Measurements from ENCODE around the gene RPL35A. TPM values are rescaled to one million over a fixed set of nuclear protein-coding genes. Genes with fewer than 3 reads are reported as not detected.
"Not testable (repeated sequence)": the region's sequence is repeated elsewhere in the genome, so short reads cannot be mapped to it uniquely, and the experiment has no call there.

The RPL35A gene
- total RNA-seq, 2 donors from 2014 or later, result 1,211 to 1,450 TPM

GRCh38 chr3:197956626-197956988 is 6.6 kb downstream of the RPL35A start:
- Mint-ChIP-seq H3K27me3 (ENCODE audit: insufficient read depth) (peaks cover 9% of the 10 kb centered on the region), H3K36me3 (ENCODE audit: low read depth) (peaks cover 46% of the 10 kb centered on the region), H3K9me3 (no peaks in the 10 kb centered on the region), H3K4me3 (no peak overlapping the region), H3K27ac (peak overlapping the region; percentile 72), H3K4me1 (peaks cover 19% of the 10 kb centered on the region)
- Histone ChIP-seq H3K27ac (ENCODE audit: low read depth, low read length) (peak overlapping the region; percentile 5), H3K4me1 (ENCODE audit: control insufficient read depth, insufficient read depth, low read length) (peaks cover 3% of the 10 kb centered on the region), H3K9ac (ENCODE audit: extremely low read depth, low read length, poor library complexity, severe bottlenecking) (no peak overlapping the region), H3K27me3 (ENCODE audit: control insufficient read depth, insufficient read depth, low read length, poor library complexity, severe bottlenecking) (no peaks in the 10 kb centered on the region), H3K36me3 (ENCODE audit: control insufficient read depth, insufficient read depth, low read length) (peaks cover 52% of the 10 kb centered on the region), H3K4me3 (ENCODE audit: low read length) (no peak overlapping the region), H3K9me3 (ENCODE audit: control insufficient read depth, low read length) (no peaks in the 10 kb centered on the region)
- no peak for TF ChIP-seq CTCF (conservative IDR thresholded peaks at IDR 0.05)
- peak; percentile 49 for DNase-seq
- 60 to 98% methylated on average over 1 to 2 of the region's 2 CpGs for WGBS, 2 experiments (ENCODE audit: insufficient coverage in 1 of 2, insufficient read length in 1 of 2)

- Mint-ChIP-seq H3K4me1 (peaks cover 16% of the 10 kb centered on the region), H3K36me3 (ENCODE audit: low read depth) (peaks cover 36% of the 10 kb centered on the region), H3K4me3 (no peak overlapping the region), H3K27ac (peak overlapping the region; percentile 72), H3K27me3 (ENCODE audit: insufficient read depth) (peaks cover 13% of the 10 kb centered on the region), H3K9me3 (no peaks in the 10 kb centered on the region)
- Histone ChIP-seq H3K9ac (ENCODE audit: extremely low read depth, low read length, poor library complexity, severe bottlenecking) (no peak overlapping the region), H3K4me3 (ENCODE audit: low read length) (no peak overlapping the region), H3K4me1 (ENCODE audit: control insufficient read depth, insufficient read depth, low read length) (no peaks in the 10 kb centered on the region), H3K9me3 (ENCODE audit: control insufficient read depth, low read length) (no peaks in the 10 kb centered on the region), H3K27me3 (ENCODE audit: control insufficient read depth, insufficient read depth, low read length, poor library complexity, severe bottlenecking) (no peaks in the 10 kb centered on the region), H3K27ac (ENCODE audit: low read depth, low read length) (no peak overlapping the region), H3K36me3 (ENCODE audit: control insufficient read depth, insufficient read depth, low read length) (peaks cover 41% of the 10 kb centered on the region)
- no peak for DNase-seq
- no peak for TF ChIP-seq CTCF (conservative IDR thresholded peaks at IDR 0.05)
- WGBS, 2 experiments (ENCODE audit: insufficient coverage in 1 of 2, insufficient read length in 1 of 2), result 94 to 95% methylated on average over 3 to 5 of the region's 5 CpGs
These were observed 7.8 kb downstream of the RPL35A start for GRCh38 chr3:197957790-197958133.

- peaks cover 36% of the 10 kb centered on the region for H3K36me3 ChIP-seq (ENCODE audit: control insufficient read depth, insufficient read depth, low read length)
- no peak for TF ChIP-seq CTCF (conservative IDR thresholded peaks at IDR 0.05)
- Mint-ChIP-seq H3K27me3 (ENCODE audit: insufficient read depth) (peaks cover 14% of the 10 kb centered on the region), H3K4me1 (peaks cover 15% of the 10 kb centered on the region), H3K36me3 (ENCODE audit: low read depth) (peaks cover 31% of the 10 kb centered on the region), H3K4me3 (no peak overlapping the region), H3K9me3 (no peaks in the 10 kb centered on the region), H3K27ac (no peak overlapping the region)
- 88 to 96% methylated on average over 4 of the region's 4 CpGs for WGBS, 2 experiments (ENCODE audit: insufficient coverage in 1 of 2, insufficient read length in 1 of 2)
- no peak overlapping the region for H3K9ac ChIP-seq (ENCODE audit: extremely low read depth, low read length, poor library complexity, severe bottlenecking)
- H3K27ac ChIP-seq (ENCODE audit: low read depth, low read length), result no peak overlapping the region
- H3K9me3 ChIP-seq (ENCODE audit: control insufficient read depth, low read length), result no peaks in the 10 kb centered on the region
- H3K27me3 ChIP-seq (ENCODE audit: control insufficient read depth, insufficient read depth, low read length, poor library complexity, severe bottlenecking), result no peaks in the 10 kb centered on the region
- no peaks in the 10 kb centered on the region for H3K4me1 ChIP-seq (ENCODE audit: control insufficient read depth, insufficient read depth, low read length)
- no peak overlapping the region for H3K4me3 ChIP-seq (ENCODE audit: low read length)
- no peak for DNase-seq
These were observed 8.4 kb downstream of the RPL35A start for GRCh38 chr3:197958346-197958745.

- H3K27me3 Mint-ChIP-seq (ENCODE audit: insufficient read depth), result peaks cover 14% of the 10 kb centered on the region
- H3K4me1 Mint-ChIP-seq, result peaks cover 11% of the 10 kb centered on the region
- not testable (repeated sequence) for H3K4me1 ChIP-seq (ENCODE audit: control insufficient read depth, insufficient read depth, low read length); H3K4me3 Mint-ChIP-seq; H3K4me3 ChIP-seq (ENCODE audit: low read length); H3K9me3 ChIP-seq (ENCODE audit: control insufficient read depth, low read length); H3K27ac Mint-ChIP-seq; DNase-seq; H3K27ac ChIP-seq (ENCODE audit: low read depth, low read length); H3K27me3 ChIP-seq (ENCODE audit: control insufficient read depth, insufficient read depth, low read length, poor library complexity, severe bottlenecking); H3K9me3 Mint-ChIP-seq; H3K9ac ChIP-seq (ENCODE audit: extremely low read depth, low read length, poor library complexity, severe bottlenecking)
- WGBS, 2 experiments (ENCODE audit: insufficient coverage in 1 of 2, insufficient read length in 1 of 2), result 92 to 93% methylated on average over 15 to 19 of the region's 19 CpGs
- peaks cover 26% of the 10 kb centered on the region for H3K36me3 Mint-ChIP-seq (ENCODE audit: low read depth)
- peaks cover 31% of the 10 kb centered on the region for H3K36me3 ChIP-seq (ENCODE audit: control insufficient read depth, insufficient read depth, low read length)
These were observed 8.9 kb downstream of the RPL35A start for GRCh38 chr3:197958848-197959247.
